Measurements from ENCODE around the gene RBBP5. TPM values are rescaled to one million over a fixed set of nuclear protein-coding genes. Genes with fewer than 3 reads are reported as not detected.

Gene RBBP5
- total RNA-seq, 3 donors from 2014 or later (not counting 1 experiment from before 2014, with no cell fraction given): 13.9 to 18.2 (median 17.8) TPM

DNA sequence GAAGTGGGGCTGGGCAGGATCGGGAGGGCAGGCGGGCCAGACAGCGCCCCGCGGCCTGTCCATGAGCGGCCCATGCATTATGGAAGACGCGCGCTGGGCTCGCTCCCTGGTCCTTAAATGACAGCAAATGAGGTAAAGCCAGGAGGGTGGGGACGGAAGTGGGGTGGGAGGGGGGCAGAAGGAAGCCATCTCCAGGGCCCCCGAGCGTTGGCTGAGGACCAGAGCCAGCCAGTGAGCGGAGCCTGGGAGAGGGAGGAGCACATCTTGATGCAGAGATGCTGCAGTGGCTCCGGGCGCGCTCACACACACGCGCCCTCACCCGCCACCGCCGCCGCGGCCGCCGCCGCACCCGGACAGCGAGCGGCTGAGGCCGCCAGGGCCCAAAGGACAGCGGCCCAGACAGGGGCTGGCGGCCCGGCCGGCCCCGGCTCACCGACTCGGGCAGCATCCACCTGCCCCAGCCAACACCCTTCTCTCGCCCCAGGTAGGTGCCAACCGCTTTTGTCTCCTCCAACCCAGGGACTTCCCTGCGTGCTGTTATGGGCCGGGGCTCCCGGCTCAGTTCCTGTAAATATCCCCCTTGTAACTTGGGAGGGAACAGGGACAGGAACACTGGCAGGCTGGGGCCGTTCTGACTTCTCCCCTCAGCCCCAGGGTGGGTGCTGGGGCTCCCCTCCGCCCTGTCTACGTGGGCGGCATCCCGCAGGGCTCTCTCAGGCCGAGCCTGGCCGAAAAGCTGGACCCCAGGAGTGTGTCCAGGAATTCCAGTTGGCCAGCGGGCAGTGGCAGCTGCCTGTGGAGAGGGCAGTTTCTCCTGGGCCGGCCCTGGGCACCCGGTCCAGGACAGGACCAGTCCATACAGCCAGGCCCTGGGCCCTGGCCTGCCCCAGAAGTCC lies 78.6 kb downstream of the RBBP5 start, which contains the start of gene CNTN2:
Gene CNTN2 (plus strand): TSS at position 302 of the 896 bp plus-strand sequence. CDS start 9,974 bp downstream, outside the sequence.
- Mint-ChIP-seq H3K36me3 (no peaks in the 10 kb centered on the region), H3K27me3 (ENCODE audit: low read depth in 2 of 2) (peaks cover 18 to 37% of the 10 kb centered on the region in 2 donors), H3K9me3 (no peaks in the 10 kb centered on the region), H3K4me1 (no peaks in the 10 kb centered on the region), H3K4me3 (no peak within 1 kb of the TSS), H3K27ac (no peak within 1 kb of the TSS)
- DNase-seq (no peak), ATAC-seq (no peak)
- peaks cover 10% of the 10 kb centered on the region for H3K27me3 ChIP-seq (ENCODE audit: control insufficient read depth, insufficient read depth, low read length)
- no peaks in the 10 kb centered on the region for H3K36me3 ChIP-seq (ENCODE audit: control insufficient read depth, insufficient read depth, low read length)
- no peaks in the 10 kb centered on the region for H3K9me3 ChIP-seq (ENCODE audit: control insufficient read depth, insufficient read depth, low read length)
- H3K27ac ChIP-seq (ENCODE audit: low read length): no peak within 1 kb of the TSS
- H3K4me3 ChIP-seq (ENCODE audit: low read length): no peak within 1 kb of the TSS
- WGBS (ENCODE audit: insufficient coverage): 16% methylated on average over 53 of the region's 53 CpGs
- TF ChIP-seq, protein P1, sequence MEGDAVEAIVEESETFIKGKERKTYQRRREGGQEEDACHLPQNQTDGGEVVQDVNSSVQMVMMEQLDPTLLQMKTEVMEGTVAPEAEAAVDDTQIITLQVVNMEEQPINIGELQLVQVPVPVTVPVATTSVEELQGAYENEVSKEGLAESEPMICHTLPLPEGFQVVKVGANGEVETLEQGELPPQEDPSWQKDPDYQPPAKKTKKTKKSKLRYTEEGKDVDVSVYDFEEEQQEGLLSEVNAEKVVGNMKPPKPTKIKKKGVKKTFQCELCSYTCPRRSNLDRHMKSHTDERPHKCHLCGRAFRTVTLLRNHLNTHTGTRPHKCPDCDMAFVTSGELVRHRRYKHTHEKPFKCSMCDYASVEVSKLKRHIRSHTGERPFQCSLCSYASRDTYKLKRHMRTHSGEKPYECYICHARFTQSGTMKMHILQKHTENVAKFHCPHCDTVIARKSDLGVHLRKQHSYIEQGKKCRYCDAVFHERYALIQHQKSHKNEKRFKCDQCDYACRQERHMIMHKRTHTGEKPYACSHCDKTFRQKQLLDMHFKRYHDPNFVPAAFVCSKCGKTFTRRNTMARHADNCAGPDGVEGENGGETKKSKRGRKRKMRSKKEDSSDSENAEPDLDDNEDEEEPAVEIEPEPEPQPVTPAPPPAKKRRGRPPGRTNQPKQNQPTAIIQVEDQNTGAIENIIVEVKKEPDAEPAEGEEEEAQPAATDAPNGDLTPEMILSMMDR (IDR thresholded peaks at IDR 0.05): no peak
- no peaks in the 10 kb centered on the region for H3K4me1 ChIP-seq (ENCODE audit: control insufficient read depth, insufficient read depth, low read length)
- intact Hi-C loops (cut with micrococcal nuclease): no loop called here

DNA sequence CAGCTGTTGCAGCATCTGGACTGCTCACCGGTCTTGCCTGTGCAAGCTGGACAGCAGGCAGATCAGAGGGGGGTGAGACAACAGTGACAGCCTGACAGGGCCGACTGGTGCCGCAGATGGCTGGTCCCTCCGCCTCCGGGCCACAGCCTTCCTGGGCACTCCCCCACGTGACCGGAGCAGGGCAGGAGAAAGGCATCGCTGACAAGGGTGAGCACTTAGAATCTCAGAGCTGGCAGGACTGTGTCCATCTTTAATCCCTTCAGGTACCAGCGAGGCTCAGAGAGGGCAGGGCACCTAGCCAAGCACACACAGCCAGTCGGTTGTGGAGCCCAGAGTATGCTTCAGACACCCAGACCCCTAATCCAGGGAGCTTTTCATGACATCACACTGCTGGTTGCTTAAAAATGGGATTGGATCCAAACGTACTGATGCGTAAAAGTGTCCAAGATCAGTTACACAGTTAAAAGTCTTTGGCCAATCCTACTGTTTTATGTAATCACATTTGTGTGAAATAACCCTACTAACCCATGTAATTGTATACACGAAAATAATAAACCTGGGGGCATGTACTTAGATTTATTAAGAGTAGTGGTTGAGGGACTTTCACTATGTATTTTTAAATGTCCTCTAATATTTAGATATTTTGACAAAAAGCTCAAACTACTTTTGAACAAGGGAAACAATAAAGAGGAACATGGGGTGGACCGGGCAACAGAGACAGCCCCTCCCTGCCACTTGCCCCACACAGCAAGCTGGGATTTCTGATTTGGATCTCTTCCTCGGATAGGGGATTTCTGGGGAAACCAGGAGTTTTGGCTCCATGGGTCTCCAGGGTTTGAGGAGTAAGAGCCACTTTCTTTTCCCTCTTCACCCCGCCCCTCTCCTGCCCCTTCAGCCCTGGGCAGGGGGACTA lies 79.5 kb downstream of the RBBP5 start:
- Histone ChIP-seq H3K36me3 (ENCODE audit: control insufficient read depth, insufficient read depth, low read length) (no peaks in the 10 kb centered on the region), H3K27ac (ENCODE audit: low read length) (no peak overlapping the region), H3K9me3 (ENCODE audit: control insufficient read depth, insufficient read depth, low read length) (no peaks in the 10 kb centered on the region), H3K4me1 (ENCODE audit: control insufficient read depth, insufficient read depth, low read length) (no peaks in the 10 kb centered on the region), H3K27me3 (ENCODE audit: control insufficient read depth, insufficient read depth, low read length) (peaks cover 10% of the 10 kb centered on the region), H3K4me3 (ENCODE audit: low read length) (no peak overlapping the region)
- no peaks in the 10 kb centered on the region for H3K9me3 Mint-ChIP-seq
- WGBS (ENCODE audit: insufficient coverage): 70% methylated on average over 15 of the region's 16 CpGs
- peaks cover 18 to 36% of the 10 kb centered on the region in 2 donors for H3K27me3 Mint-ChIP-seq (ENCODE audit: low read depth in 2 of 2)
- no peak overlapping the region for H3K4me3 Mint-ChIP-seq
- H3K4me1 Mint-ChIP-seq: no peaks in the 10 kb centered on the region
- TF ChIP-seq, protein P1 (IDR thresholded peaks at IDR 0.05): no peak
- DNase-seq: no peak
- intact Hi-C loops (cut with micrococcal nuclease): no loop called here
- ATAC-seq: no peak
- H3K27ac Mint-ChIP-seq: no peak overlapping the region
- no peaks in the 10 kb centered on the region for H3K36me3 Mint-ChIP-seq

GRCh38 chr1:205041001-205041715 lies 80.6 kb downstream of the RBBP5 start:
- Mint-ChIP-seq H3K4me3 (no peak overlapping the region), H3K36me3 (no peaks in the 10 kb centered on the region), H3K27me3 (ENCODE audit: low read depth in 2 of 2) (peaks cover 20 to 36% of the 10 kb centered on the region in 2 donors), H3K9me3 (no peaks in the 10 kb centered on the region), H3K27ac (no peak overlapping the region), H3K4me1 (no peaks in the 10 kb centered on the region)
- no peak for ATAC-seq
- TF ChIP-seq, protein P1 (IDR thresholded peaks at IDR 0.05): no peak
- no peaks in the 10 kb centered on the region for H3K9me3 ChIP-seq (ENCODE audit: control insufficient read depth, insufficient read depth, low read length)
- intact Hi-C loops (cut with micrococcal nuclease): no loop called here
- no peaks in the 10 kb centered on the region for H3K36me3 ChIP-seq (ENCODE audit: control insufficient read depth, insufficient read depth, low read length)
- no peak for DNase-seq
- H3K4me3 ChIP-seq (ENCODE audit: low read length): no peak overlapping the region
- no peaks in the 10 kb centered on the region for H3K4me1 ChIP-seq (ENCODE audit: control insufficient read depth, insufficient read depth, low read length)
- WGBS (ENCODE audit: insufficient coverage): 44% methylated on average over 4 of the region's 4 CpGs
- peaks cover 10% of the 10 kb centered on the region for H3K27me3 ChIP-seq (ENCODE audit: control insufficient read depth, insufficient read depth, low read length)
- no peak overlapping the region for H3K27ac ChIP-seq (ENCODE audit: low read length)

Data from natural killer cell (primary cell).